Measurements from ENCODE around the gene SF3B1.
A peak's percentile ranks its signal among the peaks of the same experiment; 100 is the strongest.
"Not testable (repeated sequence)": the region's sequence is repeated elsewhere in the genome, so short reads cannot be mapped to it uniquely, and the experiment has no call there.

SF3B1 gene

GRCh38 chr2:197379308-197379917 is 55.4 kb downstream of the SF3B1 start:
- DNase-seq, result not testable (repeated sequence)

DNA sequence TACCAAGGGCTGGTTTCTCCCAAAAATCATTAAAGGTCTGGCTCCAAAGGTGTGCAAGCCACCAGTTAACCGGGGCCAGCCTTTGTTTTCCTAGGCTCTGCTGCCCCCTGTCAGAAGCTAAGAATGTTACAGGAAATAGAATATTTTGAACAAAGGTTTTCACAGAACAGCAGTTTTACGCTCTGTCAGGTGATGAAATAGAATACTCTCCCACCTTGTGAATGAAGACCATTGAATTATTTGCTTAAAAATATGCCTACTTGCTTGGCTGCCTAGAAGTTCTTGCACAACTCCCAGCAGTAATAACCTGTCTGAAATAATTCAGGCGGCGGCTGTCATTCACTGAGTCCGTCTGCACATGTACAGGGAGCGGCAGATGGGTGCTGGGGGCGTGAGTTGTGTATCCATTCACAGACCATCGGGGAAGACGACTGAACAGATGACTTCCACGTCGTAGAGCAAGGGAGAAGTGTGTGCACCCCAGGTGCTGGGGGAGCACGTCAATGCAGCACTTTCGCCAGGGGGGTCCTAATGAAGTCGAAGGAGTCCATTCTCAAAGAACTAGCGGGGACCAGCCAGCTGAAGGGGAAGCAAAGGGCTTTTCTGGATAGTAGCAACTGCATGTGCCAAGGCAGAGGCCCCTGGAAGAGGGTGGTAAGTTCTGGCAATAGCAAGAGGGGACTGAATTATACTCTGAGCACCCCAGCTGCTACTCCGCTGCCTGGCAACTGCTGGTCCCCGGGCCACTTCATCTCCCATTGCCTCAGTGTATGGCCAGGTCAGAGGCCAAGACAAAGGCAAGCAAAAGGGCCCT is 56.1 kb downstream of the SF3B1 start:
- DNase-seq, result peak; percentile 44 to 84 (median 57)

DNA sequence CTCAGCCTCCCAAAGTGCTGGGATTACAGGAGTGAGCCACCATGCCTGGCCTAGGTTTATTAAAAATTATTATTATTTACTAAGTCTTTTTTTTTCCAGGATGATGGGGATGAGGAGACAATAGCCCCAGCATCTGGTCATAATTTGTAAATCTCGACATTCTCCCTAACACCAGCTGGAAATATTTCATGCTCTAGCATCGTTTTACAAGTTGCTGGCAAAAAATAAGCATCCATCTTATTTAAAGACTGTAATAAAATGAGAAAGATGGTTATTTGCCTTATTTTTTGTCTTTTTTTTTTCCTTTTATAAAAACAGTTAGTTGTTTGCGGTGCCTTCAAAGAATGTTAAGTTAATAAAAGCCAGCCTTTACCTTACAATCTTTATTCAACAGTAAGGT is 56.7 kb downstream of the SF3B1 start:
- DNase-seq, result no peak

DNA sequence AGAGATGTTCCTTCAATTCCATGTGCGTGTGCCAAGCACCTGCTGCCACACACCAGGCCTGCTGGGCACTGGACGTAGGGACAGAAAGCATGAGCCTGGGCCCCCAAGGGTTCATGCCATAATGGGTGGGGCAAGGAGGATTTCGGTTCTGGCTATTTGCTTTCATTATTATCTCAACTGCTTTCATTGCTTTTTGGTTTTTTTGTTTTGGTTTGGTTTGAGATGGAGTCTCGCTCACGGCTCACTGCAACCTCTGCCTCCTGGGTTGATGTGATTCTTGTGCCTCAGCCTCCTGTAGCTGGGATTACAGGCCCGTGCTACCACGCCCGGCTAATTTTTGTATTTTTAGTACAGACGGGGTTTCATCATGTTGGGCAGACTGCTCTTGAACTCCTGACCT is 57.2 kb downstream of the SF3B1 start:
- DNase-seq, result no peak

DNA sequence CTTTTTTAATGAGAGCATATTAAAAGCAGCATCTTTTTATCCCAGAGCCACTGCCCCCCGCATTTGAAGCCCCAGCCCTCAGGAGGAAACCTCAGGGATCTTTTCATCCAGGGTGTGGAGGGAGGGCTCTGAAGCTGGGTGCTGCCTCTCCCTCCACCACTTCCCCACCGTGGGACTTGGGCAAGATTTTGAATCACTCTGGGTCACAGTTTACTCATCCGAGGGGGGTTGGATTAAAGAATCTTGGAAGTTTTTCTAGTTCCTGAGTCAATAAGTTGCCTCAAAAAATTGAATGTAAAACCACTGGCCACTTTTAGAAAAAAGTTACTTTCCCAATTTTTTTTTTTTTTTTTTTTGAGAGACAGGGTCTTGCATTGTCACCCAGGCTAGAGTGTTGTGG is 62.2 kb downstream of the SF3B1 start:
- no peak for DNase-seq

DNA sequence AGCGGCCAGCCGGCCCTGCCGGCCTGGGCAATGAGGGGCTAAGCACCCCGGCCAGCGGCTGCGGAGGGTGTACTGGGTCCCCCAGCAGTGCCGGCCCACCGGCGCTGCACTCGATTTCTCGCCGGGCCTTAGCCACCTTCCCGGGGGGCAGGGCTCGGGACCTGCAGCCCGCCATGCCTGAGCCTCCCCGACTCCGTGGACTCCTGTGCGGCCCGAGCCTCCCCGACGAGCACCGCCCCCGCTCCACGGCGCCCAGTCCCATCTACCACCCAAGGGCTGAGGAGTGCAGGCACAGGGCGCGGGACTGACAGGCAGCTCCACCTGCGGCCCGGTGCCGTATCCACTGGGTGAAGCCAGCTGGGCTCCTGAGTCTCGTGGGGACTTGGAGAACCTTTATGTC is 64.2 kb downstream of the SF3B1 start:
- DNase-seq, result not testable (repeated sequence)

DNA sequence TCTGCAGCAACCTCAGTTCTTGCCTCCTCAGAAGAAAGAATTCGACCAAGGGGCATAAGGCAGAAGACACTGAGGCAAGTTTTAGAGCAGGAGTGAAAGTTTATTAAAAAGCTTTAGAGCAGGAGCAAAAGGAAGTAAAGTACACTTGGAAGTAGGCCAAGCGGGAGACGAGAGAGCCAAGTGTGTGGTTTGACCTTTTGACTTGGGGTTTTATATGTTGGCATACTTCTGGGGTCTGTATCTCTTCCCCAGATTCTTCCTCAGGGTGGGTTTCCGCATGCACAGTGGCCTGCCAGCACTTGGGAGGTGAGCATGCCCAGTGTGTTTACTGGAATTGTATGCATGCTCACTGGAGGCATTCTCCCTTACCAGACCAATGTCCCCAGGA is 64.9 kb downstream of the SF3B1 start:
- DNase-seq, result no peak

- DNase-seq, result no peak
Observed at GRCh38 chr2:197369228-197369932, 65.4 kb downstream of the SF3B1 start.

DNA sequence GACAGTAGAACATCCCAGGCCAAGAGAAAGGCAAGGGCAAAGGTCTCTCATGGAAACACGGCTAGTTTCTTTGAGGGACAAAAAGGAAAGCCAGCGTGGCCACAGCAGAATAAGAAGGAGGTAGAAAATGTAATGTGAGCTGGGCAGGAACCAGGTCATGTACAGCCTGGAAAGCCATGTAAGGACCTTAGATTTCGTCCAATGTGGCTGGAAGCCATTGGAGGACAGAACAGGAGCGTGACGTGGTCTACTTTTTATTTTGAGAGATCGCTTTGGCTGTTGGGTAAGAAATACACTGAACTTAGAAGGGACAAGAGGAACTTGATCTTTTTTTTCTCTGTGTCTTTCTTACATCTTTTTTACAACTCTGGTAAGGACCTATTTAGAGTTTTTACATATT is 66.4 kb downstream of the SF3B1 start:
- no peak for DNase-seq

DNA sequence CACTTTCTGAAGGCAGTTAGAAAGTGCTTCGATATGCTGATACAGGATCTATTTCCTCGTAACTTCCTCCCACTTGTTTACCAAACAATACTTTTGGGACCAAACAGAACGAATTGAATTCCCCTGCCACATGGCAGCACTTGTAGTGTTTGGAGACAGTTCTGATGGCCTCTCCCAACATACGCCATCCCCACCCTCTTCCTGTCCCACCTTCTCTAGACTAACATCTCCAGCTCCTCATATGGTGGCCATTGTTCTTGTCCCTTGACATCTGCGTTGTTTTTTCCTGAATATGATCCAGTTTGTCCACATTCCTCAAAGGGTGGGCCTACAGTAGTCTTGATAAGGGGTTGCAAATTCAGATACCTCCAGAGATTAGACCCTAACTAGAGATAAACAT is 70.8 kb downstream of the SF3B1 start:
- DNase-seq, result no peak

- peak in 1 of 3 experiments; percentile 31 for DNase-seq
Observed at GRCh38 chr2:197360744-197361156, 74.1 kb downstream of the SF3B1 start.

- DNase-seq, result no peak
Observed at GRCh38 chr2:197359859-197360258, 75.0 kb downstream of the SF3B1 start.

GRCh38 chr2:197358931-197359330 is 75.9 kb downstream of the SF3B1 start:
- no peak for DNase-seq

DNA sequence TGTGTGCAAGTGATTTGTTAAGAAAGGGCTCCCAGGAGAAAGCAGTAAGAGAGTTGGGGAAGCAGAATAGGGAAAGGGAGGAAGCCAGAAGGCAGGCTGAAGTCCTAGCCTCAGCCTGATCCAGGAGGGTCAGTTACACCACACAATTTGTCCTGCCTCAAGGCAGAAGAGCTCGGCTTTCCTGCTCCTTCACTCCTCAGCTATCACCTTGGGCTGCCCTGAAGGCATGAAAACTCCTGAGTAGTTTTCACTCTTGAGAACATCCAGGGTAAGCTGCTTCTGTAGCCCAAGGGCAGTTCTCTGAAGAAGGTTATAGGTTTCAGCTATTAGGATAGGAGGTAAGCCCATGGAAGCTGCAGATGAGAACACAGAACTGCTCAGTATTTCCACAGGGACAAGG is 76.8 kb downstream of the SF3B1 start:
- DNase-seq, result no peak

DNA sequence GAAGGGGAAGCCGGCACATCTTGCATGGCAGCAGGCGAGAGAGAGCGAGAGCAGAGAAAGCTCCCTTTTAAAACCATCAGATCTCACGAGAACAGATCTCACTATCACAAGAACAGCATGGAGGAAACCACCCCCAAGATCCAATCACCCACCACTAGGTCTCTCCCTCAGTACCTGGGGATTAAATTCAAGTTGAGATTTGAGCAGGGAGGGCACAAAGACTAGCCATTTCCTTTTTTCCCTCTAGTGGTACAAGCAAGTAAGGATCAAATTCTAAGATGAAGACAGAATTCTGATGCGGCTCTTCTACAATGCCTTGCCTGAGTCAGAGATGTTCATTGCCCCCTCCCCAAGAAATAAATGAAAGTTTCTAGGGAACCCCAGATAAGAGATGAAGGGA is 78.7 kb downstream of the SF3B1 start:
- DNase-seq, result no peak

DNA sequence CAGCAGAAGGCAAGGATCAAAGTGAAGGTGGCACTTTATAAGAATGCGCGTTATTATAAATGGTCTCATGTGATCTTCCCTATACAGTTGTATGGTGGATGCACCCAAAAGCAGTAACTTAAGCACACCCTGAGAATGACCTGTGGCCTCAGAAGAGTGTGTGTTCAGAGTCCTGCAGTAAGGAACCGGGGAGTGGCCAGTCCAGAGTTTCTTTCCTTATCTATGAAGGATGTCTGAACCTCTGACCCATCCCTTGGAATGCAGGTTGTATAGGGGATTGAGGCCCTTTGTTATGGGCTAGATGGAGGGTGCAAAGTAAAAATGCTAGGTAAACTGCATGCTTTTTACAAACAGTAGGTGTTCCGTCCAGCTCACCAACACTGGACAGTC is 80.7 kb downstream of the SF3B1 start:
- DNase-seq, result no peak

DNA sequence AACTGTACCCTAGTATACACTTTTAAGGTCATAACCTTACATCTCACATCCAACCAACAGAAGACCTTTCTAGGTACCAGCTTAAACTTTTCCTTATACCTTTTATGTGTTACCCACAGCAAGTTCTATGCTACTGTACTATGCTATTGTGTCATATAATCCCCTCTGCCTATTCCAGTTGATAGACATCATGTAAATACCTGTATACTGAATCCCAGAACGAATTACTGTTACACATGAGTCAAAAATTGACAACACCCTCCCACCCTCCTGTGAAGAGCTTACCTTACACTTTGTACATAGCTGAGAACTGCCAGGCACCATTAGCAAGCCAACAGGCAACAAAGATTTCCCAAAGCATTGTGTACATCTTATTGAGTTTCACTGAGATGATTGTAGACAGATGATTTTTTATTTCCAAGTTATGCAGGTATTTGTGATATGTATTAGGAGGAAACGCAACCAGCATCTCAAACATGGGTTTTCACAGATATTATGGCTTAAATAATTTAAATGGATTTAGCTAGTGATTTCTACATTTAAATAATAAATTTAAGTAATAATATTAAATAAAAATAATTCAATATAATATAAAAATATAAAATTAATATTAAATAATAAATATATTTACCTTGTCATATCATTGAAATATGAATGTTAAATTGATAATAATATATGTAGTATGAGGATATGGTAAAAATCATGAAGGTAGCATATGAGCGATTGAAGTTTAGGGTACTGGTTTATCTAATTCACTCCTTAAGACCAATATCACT is 81.2 kb downstream of the SF3B1 start:
- no peak for DNase-seq

DNA sequence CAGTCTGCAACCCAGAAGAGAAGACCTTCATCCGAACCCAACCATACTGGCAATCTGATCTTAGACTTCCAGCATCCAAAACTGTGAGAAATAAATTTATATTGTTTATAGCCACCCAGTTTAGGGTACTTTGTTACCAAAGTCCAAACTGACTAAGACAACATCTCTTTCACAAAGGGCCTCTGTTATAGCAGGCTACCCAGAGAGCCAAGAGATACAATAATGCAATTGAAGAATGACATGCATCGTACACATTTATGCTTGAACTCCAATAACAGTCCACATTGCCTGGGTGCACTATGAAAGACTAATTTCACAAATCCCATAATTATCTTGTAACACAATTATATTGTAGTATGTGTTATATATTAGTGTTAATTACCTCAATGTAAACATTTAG is 85.1 kb downstream of the SF3B1 start:
- DNase-seq, result peak in 1 of 3 experiments; percentile 13

GRCh38 chr2:197348721-197349360 is 86.0 kb downstream of the SF3B1 start:
- no peak for DNase-seq

- no peak for DNase-seq
Observed at GRCh38 chr2:197345846-197346370, 88.9 kb downstream of the SF3B1 start.

DNA sequence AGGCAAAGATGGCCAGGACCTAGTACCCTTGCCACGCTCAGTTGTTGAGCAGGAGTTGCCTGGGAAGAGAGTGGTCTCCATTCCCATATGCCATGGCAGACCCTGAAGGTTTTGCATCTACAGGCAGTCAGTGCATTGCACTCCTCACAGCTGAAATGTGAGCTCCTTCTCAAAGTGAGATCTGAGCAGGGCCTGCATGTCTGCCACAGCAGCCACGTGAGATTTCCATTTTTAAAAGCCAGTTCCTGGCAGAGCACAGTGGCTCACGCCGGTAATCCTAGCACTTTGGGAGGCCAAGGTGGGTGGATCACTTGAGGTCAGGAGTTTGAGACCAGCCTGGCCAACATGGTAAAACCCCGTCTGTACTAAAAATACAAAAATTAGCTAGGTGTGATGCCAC is 90.9 kb downstream of the SF3B1 start:
- not testable (repeated sequence) for DNase-seq

GRCh38 chr2:197340591-197340990 is 94.2 kb downstream of the SF3B1 start:
- no peak for DNase-seq
